DMS 273 (cell line): ENCODE results near the gene NDUFA7.
A peak's percentile ranks its signal among the peaks of the same experiment; 100 is the strongest.
"Not testable (repeated sequence)": the region's sequence is repeated elsewhere in the genome, so short reads cannot be mapped to it uniquely, and the experiment has no call there.

Source experiments
- DNase-seq: peaks from one replicate; lab custom pipeline; 2025; ENCODE audit not compliant: unreplicated experiment; lab: John Stamatoyannopoulos, UW

Gene NDUFA7

GRCh38 chr19:8342316-8342683 is 21.1 kb upstream of the NDUFA7 start:
- DNase-seq: no peak

- not testable (repeated sequence) for DNase-seq
Measured at GRCh38 chr19:8341504-8341903, 20.3 kb upstream of the NDUFA7 start.

GRCh38 chr19:8340341-8341096 is 19.3 kb upstream of the NDUFA7 start:
- peak; percentile 66 for DNase-seq

- no peak for DNase-seq
Measured at GRCh38 chr19:8338835-8339234, 17.7 kb upstream of the NDUFA7 start.

GRCh38 chr19:8337728-8338127 is 16.6 kb upstream of the NDUFA7 start:
- no peak for DNase-seq

GRCh38 chr19:8336660-8337059 is 15.5 kb upstream of the NDUFA7 start:
- DNase-seq: no peak

GRCh38 chr19:8336072-8336569 is 14.9 kb upstream of the NDUFA7 start:
- DNase-seq: no peak

- DNase-seq: peak; percentile 73
Measured at GRCh38 chr19:8335343-8336071, 14.3 kb upstream of the NDUFA7 start.

GRCh38 chr19:8334458-8335342 is 13.5 kb upstream of the NDUFA7 start:
- DNase-seq: peak; percentile 96

- peak; percentile 45 for DNase-seq
Measured at GRCh38 chr19:8333767-8334457, 12.7 kb upstream of the NDUFA7 start.

GRCh38 chr19:8332976-8333766 is 12.0 kb upstream of the NDUFA7 start:
- DNase-seq: no peak

GRCh38 chr19:8331263-8331845 is 10.2 kb upstream of the NDUFA7 start:
- no peak for DNase-seq

GRCh38 chr19:8329996-8330395 is 8.8 kb upstream of the NDUFA7 start:
- no peak for DNase-seq

- no peak for DNase-seq
Measured at GRCh38 chr19:8325454-8325853, 4.3 kb upstream of the NDUFA7 start.

- peak; percentile 70 for DNase-seq
Measured at GRCh38 chr19:8324186-8325050, 3.2 kb upstream of the NDUFA7 start.

- peak; percentile 70 for DNase-seq
Measured at GRCh38 chr19:8323781-8324185, 2.6 kb upstream of the NDUFA7 start.

GRCh38 chr19:8322638-8322997 is 1.4 kb upstream of the NDUFA7 start:
- no peak for DNase-seq

- DNase-seq: no peak
Measured at GRCh38 chr19:8321986-8322637, 937 bp upstream of the NDUFA7 start.
